Suprapubic skin (tissue), 3 donors: ENCODE data around the gene TCEAL3.

Experiments
- CTCF ChIP-seq, 2 donors: fragments of 200-600 bp in 1 of 2; fragments of 450-650 bp in 1 of 2; sonication (generic) in 1 of 2; IDR thresholded peaks; one replicate each; pipeline ENCODE4 v1.5.1; 2016 to 2019; ENCODE audit warnings: antibody characterized with exemption in 2 of 2, mild to moderate bottlenecking in 1 of 2, moderate library complexity in 1 of 2
- EP300 ChIP-seq: sonication (generic); formaldehyde crosslinking; IDR thresholded peaks from one replicate; pipeline ENCODE4 v1.6.1; 2017; ENCODE audit warnings: antibody characterized with exemption
- POLR2A ChIP-seq, 2 donors: fragments of 450-650 bp; IDR thresholded peaks; one replicate each; pipeline ENCODE4 v1.6.1; 2017; ENCODE audit warnings: antibody characterized with exemption in 2 of 2, mild to moderate bottlenecking in 2 of 2, moderate library complexity in 2 of 2

DNA sequence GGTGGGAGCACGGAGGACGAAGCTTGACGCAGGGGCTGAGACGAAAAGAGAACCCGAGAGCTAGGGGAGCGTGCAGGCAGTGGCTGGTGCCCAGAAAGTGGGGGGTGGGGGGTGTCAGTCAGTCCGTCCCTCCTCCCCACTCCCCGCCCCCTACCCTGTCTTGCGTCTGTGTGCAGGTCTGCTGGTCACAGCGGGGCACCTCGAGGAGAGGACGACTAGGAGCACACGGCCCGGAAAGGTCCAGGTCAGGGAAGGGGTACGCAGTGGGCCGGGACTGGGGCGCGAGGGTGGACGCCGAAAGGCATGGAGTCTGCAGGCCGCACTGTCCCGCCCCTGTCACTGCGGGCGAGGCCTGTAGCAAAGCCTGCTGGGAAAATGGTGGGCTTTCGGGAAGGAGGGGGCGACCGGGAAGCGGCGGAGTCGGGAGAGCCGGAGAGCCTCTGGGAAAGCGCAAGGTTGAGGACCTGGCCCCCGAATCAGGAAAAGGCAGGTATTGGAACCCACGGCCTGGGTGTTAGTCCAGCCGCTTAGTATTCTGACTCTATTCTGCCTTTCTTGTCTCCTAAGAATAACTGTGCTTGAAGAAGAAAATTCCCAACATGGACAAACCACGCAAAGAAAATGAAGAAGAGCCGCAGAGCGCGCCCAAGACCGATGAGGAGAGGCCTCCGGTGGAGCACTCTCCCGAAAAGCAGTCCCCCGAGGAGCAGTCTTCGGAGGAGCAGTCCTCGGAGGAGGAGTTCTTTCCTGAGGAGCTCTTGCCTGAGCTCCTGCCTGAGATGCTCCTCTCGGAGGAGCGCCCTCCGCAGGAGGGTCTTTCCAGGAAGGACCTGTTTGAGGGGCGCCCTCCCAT is 21.8 kb downstream of the TCEAL3 start:
- TF ChIP-seq EP300 (no peak), POLR2A (IDR thresholded peaks at IDR 0.05) (peak; percentile 10 to 51), CTCF (IDR thresholded peaks at IDR 0.05) (peak in 1 of 2 donors; percentile 25)
